Pons (tissue), 1 donor: ENCODE results near the gene CACNA2D3.

Experiments
- DNase-seq: peaks from one replicate; pipeline ENCODE4 v3.0.0-alpha.2; 2016; ENCODE audit warnings: low spot score

Gene CACNA2D3

GRCh38 chr3:54171509-54171908 lies 49.2 kb downstream of the CACNA2D3 start:
- no peak for DNase-seq

- DNase-seq = no peak
Observed at GRCh38 chr3:54171951-54172350, 49.6 kb downstream of the CACNA2D3 start.

- no peak for DNase-seq
Observed at GRCh38 chr3:54173371-54173770, 51.0 kb downstream of the CACNA2D3 start.

GRCh38 chr3:54176106-54176505 lies 53.8 kb downstream of the CACNA2D3 start:
- no peak for DNase-seq

- no peak for DNase-seq
Observed at GRCh38 chr3:54177816-54178215, 55.5 kb downstream of the CACNA2D3 start.

- no peak for DNase-seq
Observed at GRCh38 chr3:54178376-54178775, 56.0 kb downstream of the CACNA2D3 start.

- no peak for DNase-seq
Observed at GRCh38 chr3:54180921-54181320, 58.6 kb downstream of the CACNA2D3 start.

GRCh38 chr3:54182242-54182641 lies 59.9 kb downstream of the CACNA2D3 start:
- DNase-seq = no peak

- DNase-seq = no peak
Observed at GRCh38 chr3:54185740-54186139, 63.4 kb downstream of the CACNA2D3 start.

GRCh38 chr3:54188176-54188791 lies 65.9 kb downstream of the CACNA2D3 start:
- no peak for DNase-seq

- DNase-seq = no peak
Observed at GRCh38 chr3:54191220-54191619, 68.9 kb downstream of the CACNA2D3 start.

GRCh38 chr3:54192026-54192425 lies 69.7 kb downstream of the CACNA2D3 start:
- no peak for DNase-seq

- no peak for DNase-seq
Observed at GRCh38 chr3:54193093-54193492, 70.7 kb downstream of the CACNA2D3 start.

GRCh38 chr3:54196360-54196991 lies 74.1 kb downstream of the CACNA2D3 start:
- DNase-seq = no peak

- no peak for DNase-seq
Observed at GRCh38 chr3:54197509-54197908, 75.2 kb downstream of the CACNA2D3 start.

GRCh38 chr3:54198556-54198955 lies 76.2 kb downstream of the CACNA2D3 start:
- no peak for DNase-seq

- DNase-seq = no peak
Observed at GRCh38 chr3:54202054-54202453, 79.7 kb downstream of the CACNA2D3 start.

- DNase-seq = no peak
Observed at GRCh38 chr3:54202651-54203248, 80.4 kb downstream of the CACNA2D3 start.

GRCh38 chr3:54206874-54207273 lies 84.5 kb downstream of the CACNA2D3 start:
- no peak for DNase-seq

GRCh38 chr3:54211097-54211496 lies 88.7 kb downstream of the CACNA2D3 start:
- no peak for DNase-seq

GRCh38 chr3:54212723-54213122 lies 90.4 kb downstream of the CACNA2D3 start:
- DNase-seq = no peak

- no peak for DNase-seq
Observed at GRCh38 chr3:54213907-54214306, 91.6 kb downstream of the CACNA2D3 start.

GRCh38 chr3:54214845-54215244 lies 92.5 kb downstream of the CACNA2D3 start:
- no peak for DNase-seq

- no peak for DNase-seq
Observed at GRCh38 chr3:54215521-54215920, 93.2 kb downstream of the CACNA2D3 start.
